Measurements from ENCODE around the gene DPH6.

Gene DPH6

DNA sequence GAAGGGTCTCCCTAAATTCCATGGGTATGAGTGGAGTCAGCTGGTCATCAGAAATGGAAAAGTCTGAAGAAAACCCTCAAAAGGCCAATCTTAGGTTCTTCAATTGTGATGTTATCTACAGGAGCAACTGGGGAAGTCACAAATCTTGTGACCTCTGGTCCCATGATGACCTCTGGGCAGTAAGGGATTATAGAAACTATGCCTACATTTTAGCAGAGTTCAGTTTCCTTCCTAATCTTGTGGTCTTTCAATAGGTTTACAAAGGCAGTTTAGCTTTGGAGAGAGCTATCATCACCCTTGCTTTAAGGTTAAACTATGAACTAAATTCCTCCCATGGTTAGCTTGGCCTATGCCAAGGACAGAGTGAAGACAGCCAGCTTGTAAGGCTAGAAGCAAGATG, 225.1 kb downstream of the DPH6 start:
- H3K4me1 Mint-ChIP-seq = peaks cover 18% of the 10 kb centered on the region

More for the DNA sequence above, 225.1 kb downstream of the DPH6 start:
- TF ChIP-seq, protein P1, sequence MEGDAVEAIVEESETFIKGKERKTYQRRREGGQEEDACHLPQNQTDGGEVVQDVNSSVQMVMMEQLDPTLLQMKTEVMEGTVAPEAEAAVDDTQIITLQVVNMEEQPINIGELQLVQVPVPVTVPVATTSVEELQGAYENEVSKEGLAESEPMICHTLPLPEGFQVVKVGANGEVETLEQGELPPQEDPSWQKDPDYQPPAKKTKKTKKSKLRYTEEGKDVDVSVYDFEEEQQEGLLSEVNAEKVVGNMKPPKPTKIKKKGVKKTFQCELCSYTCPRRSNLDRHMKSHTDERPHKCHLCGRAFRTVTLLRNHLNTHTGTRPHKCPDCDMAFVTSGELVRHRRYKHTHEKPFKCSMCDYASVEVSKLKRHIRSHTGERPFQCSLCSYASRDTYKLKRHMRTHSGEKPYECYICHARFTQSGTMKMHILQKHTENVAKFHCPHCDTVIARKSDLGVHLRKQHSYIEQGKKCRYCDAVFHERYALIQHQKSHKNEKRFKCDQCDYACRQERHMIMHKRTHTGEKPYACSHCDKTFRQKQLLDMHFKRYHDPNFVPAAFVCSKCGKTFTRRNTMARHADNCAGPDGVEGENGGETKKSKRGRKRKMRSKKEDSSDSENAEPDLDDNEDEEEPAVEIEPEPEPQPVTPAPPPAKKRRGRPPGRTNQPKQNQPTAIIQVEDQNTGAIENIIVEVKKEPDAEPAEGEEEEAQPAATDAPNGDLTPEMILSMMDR (IDR thresholded peaks at IDR 0.05; ENCODE audit: unreplicated experiment in 3 of 3) = no peak
- H3K9me3 Mint-ChIP-seq = peaks cover 4% of the 10 kb centered on the region
- peak overlapping the region in 1 of 3 experiments; percentile 71 for H3K27ac Mint-ChIP-seq
- H3K4me3 Mint-ChIP-seq = no peak overlapping the region
- H3K36me3 Mint-ChIP-seq (ENCODE audit: low read depth) = peaks cover under 1% of the 10 kb centered on the region
- no peaks in the 10 kb centered on the region for H3K27me3 Mint-ChIP-seq (ENCODE audit: low read depth)

Data from nephron (organoid).